CD4-positive, alpha-beta T cell treated with Interleukin-4 for 4 hours (primary cell): ENCODE data around the gene HOXD3.

Source experiments
- DNase-seq: peaks from one replicate; pipeline ENCODE4 v3.0.0-alpha.2; 2020

Gene HOXD3

DNA sequence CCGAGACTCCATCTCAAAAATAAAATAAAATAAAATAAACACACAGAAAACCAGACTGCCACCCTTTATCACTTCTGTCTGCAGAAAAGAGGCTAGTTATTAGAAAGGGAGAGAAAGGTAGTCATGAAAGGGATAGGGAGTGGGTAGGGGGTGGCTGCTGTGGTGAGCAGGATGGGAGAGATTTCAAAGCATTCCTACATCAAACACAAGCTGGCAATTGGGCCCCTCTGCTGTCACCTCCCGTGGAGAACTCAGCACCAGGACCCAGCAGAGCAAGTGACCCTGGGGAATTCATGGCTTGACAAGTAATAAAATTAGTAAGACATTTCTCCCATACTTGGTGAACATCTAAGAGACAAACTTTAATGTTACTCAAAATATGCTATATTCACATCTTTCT lies 27.6 kb downstream of the HOXD3 start:
- DNase-seq, result no peak

DNA sequence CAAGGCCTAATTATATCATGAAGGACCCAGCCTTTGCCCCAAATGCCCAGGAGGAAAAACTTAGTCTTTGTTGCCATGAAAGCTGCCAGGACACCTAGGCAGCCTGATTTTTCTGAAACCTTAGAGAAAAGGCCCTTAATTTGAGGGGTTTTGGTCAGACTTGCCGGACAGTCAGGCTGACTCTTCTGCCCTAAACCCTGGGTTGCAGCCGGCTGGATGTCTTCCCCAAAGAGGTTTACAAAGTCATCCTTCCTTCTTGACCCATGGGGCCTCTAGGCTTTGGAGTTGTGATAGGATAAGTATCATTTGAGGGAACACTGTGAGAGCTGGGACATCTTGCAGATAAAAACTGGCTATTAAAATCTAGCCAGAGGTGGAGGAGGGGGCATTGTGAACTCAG lies 28.9 kb downstream of the HOXD3 start:
- DNase-seq, result no peak

GRCh38 chr2:176187200-176187898 lies 30.2 kb downstream of the HOXD3 start:
- DNase-seq, result no peak

- DNase-seq, result no peak
These were observed 31.0 kb downstream of the HOXD3 start, which contains the start of gene HOXD1 for GRCh38 chr2:176187899-176188773. HOXD1 (plus strand) TSS chr2:176188668; CDS start chr2:176188802, 134 bp downstream.

DNA sequence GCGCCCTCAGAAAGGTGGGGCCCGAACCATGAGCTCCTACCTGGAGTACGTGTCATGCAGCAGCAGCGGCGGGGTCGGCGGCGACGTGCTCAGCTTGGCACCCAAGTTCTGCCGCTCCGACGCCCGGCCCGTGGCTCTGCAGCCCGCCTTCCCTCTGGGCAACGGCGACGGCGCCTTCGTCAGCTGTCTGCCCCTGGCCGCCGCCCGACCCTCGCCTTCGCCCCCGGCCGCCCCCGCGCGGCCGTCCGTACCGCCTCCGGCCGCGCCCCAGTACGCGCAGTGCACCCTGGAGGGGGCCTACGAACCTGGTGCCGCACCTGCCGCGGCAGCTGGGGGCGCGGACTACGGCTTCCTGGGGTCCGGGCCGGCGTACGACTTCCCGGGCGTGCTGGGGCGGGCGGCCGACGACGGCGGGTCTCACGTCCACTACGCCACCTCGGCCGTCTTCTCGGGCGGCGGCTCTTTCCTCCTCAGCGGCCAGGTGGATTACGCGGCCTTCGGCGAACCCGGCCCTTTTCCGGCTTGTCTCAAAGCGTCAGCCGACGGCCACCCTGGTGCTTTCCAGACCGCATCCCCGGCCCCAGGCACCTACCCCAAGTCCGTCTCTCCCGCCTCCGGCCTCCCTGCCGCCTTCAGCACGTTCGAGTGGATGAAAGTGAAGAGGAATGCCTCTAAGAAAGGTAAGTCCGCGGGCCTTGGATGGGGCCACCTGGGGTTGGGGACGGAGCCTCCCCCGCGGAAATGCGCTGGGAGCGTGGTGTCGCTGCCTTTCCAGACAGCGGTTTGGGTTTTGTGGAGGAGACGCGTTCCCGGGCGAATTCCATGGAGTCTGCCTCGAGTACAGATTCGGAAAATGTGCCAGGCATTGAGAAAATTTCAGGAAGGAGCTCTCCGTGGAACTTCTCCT lies 31.9 kb downstream of the HOXD3 start:
- no peak for DNase-seq

DNA sequence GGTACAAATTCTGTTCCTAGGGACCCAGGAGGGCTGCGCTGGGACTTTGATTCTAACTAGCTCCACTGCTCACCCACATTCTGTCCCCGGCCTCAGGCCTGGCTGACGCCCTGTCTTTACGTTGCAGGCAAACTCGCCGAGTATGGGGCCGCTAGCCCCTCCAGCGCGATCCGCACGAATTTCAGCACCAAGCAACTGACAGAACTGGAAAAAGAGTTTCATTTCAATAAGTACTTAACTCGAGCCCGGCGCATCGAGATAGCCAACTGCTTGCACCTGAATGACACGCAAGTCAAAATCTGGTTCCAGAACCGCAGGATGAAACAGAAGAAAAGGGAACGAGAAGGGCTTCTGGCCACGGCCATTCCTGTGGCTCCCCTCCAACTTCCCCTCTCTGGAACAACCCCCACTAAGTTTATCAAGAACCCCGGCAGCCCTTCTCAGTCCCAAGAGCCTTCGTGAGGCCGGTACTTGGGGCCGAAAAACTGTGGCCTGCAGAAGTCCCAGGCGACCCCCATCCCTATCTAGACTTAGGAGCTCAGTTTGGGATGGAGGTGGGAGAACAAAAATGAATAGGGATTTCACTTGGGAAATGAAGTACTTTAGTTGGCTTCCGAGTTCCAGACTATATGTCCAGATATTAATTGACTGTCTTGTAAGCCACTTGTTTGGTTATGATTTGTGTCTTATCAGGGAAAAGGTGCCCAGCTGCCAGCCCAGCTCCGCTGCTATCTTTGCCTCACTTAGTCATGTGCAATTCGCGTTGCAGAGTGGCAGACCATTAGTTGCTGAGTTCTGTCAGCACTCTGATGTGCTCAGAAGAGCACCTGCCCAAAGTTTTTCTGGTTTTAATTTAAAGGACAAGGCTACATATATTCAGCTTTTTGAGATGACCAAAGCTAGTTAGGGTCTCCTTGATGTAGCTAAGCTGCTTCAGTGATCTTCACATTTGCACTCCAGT lies 32.9 kb downstream of the HOXD3 start:
- no peak for DNase-seq

DNA sequence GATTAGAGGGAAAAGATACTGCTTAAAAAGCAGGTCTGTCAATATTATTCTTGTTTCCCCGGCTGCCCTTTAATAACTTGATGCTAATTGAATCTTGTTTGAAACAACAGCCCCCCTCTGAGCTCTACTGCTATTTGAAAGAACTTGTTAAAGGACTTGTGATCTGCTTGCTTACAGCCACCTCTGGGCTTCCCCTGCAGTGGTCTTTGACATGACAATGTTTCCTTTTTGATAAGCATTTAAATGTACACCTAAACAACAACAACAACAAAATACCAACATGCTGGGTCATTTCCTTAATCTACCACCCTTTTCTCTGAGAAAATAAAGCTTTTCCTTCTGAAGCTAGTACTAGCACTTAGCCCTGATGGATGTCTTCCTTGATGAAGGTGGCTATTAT lies 35.2 kb downstream of the HOXD3 start:
- DNase-seq, result no peak

DNA sequence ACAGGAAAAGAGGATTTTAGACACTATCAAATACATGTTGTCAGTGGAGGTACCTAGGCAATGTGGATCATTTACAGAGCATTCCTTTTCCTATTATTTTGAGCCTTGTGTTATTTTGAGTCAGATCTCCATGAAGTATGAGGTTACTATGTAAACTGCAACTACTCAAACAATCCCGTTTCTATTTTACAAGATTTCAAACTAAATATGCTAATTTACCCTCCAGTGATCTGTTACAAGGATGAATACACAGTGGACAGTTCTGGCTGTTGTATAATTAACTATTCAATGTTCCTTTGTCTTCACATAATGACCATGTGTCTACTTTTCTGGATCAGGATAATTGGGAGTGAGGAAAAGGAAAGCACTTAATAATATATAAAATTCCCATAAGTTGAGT lies 35.9 kb downstream of the HOXD3 start:
- no peak for DNase-seq

GRCh38 chr2:176199902-176200301 lies 42.8 kb downstream of the HOXD3 start:
- DNase-seq, result no peak

DNA sequence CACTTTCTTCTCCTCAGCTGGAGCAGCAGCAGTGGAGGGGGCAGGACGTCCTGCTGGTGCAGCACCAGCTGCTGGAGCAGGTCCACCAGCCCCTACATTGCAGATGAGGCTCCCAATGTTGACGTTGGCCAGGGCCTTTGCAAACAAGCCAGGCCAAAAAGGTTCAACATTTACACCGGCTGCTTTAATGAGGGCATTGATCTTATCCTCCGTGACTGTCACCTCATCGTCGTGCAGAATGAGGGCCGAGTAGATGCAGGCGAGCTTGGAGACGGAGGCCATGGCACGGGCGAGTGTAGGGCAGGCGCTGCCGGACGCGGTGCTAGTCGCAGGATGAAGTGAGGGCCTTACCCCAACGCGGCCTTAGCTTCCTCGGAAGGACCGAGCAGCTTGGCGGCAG lies 43.9 kb downstream of the HOXD3 start:
- DNase-seq, result no peak

DNA sequence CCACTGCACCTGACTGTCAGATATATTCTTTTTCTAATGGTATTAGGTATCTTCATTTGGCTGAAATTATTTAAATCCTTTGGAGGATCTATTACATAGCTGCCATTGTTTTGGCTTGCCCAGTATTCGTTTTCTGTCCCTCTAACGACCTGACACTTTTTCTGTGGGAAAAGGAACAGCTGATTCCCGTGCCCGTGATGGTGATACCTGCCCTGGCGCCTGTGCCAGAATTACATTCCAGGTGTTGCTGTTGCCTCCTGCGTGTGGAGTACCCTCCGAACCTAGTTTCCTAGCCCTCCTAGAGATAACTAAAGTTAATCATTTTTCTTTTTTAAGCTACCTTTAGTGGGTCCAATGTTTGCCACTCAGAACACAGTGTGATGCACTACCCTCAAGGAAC lies 45.4 kb downstream of the HOXD3 start:
- DNase-seq, result no peak

DNA sequence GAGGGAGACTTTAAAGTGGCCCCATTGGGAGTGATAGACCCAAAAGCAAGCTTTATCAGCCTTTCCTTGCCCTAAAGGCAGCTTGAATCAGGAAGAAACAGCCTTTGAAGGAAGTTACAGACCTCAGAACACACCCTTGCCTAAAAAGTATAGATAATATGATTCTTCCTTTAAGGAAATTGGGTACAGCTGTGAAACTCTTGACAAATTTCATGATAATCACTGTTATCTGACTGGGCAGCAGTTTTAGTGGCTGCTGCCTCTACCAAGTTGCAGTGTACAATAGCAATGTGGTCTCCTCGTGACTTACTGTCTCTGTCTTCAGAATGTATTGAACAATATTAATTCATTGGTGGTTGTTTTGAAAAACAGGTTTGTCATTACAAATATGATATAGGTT lies 48.0 kb downstream of the HOXD3 start:
- no peak for DNase-seq

DNA sequence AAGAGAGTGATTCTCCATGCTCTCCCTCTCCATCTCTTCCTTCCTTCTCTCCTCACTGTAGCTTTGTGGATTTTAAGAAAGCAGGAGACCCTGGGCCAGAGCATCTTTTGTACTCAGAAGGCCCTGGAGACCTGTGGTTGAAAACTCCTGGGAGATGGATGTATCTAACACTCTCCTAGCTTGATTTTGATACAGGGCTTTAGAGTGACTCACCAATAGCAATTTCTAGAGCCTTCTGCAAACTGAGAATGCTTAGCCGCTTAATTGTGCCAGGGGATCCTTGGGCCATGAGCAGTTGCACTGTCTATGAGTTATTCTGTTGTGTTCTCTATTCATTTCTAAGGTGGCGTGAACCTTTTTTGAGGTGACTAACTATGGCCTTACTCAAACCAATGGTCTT lies 49.0 kb downstream of the HOXD3 start:
- DNase-seq, result no peak

DNA sequence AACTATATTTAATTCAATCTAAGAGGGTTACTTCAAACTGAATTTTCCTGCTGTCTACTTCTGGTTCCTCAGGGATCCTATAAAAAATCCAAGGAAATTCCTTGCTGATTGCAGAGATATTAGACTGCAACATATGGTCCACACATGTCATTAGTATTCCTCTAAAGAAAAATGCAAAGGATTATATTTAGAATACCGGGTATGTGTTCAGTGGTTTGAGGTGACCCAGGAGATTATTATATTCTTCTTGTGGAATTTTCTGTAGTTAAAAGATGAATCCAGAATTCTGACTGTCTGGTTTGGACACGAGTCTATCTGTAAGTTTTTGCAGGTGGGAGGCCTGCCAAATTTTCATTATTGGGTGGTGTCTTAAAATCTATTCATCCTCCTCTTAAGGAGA lies 49.6 kb downstream of the HOXD3 start:
- DNase-seq, result no peak

DNA sequence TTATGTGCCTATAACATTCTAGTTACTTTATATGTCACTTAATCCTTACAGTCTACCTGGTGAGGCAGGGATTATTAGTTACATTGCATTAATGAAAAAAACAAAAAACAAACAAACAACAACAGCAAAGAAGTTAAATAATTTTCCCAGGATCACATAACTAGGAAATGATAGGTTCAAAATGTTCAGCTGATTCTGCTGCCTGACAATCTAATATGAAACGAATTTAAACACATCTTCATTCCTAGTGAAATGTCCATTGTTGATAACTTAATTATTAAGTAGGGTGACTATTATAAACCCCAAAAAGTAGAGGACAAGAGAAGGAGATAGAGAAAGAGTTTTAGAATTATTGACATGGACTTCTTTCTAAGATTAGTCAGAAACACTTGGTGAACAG lies 54.0 kb downstream of the HOXD3 start:
- no peak for DNase-seq

DNA sequence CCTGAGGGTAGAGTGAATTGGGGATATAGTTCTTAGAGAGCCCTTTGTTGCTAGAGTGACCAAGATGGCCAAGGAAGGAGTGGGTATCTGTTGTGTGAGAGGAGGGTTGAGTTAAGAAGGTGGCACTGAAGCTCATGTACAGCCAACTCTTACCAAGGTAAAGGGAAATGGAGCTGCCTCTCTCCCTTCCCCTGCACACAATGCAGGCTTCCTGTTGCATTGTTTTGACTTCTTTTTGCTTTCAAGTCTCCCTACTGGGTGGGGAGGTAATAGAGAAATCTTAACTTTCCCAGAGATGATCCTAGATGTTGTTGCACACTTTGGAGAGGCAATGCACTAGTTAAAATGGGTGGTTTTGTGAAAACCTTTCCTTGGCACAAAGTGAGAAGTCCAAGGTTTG lies 55.2 kb downstream of the HOXD3 start:
- DNase-seq, result no peak

DNA sequence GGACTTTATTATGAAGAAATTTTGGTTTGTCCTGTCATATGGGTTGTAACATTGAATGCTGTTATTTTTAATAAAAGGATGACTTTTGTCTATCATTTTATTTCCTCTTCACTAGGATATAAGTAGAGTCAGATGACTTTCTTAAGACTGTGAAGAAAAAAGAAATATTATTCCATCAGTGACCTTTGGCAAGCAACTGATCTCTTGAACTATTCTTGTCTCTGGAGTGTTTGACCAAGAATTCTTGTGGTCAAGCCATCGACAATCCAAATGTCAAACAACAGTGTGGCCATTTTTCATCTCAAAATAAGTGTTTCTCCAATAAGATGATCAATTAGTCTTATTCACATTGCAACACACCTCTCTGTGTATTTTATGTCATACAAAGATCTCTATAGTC lies 56.3 kb downstream of the HOXD3 start:
- DNase-seq, result no peak
